CD4-positive, alpha-beta T cell (primary cell): ENCODE measurements around the gene TMEM54. TPM values are rescaled to one million over a fixed set of nuclear protein-coding genes. Genes with fewer than 3 reads are reported as not detected.

Experiments used
- ATAC-seq: fragments of 200-7000 bp; cut with Tn5 transposase; one replicate; pipeline ENCODE4 v1.10.0; 2022; ENCODE audit warnings: mild to moderate bottlenecking; ENCODE audit not compliant: poor library complexity
- CTCF ChIA-PET: fragments of 350-600 bp; sonication (Branson Sonifier 250); formaldehyde crosslinking; loops from one replicate; lab custom pipeline; 2021; ENCODE audit warnings: antibody characterized with exemption, inconsistent platforms; lab: Charles Lee
- POLR2A ChIA-PET: fragments of 350-600 bp; sonication (Branson Sonifier 250); formaldehyde crosslinking; loops from one replicate; lab custom pipeline; 2021; ENCODE audit warnings: antibody characterized with exemption, inconsistent platforms; lab: Charles Lee
- DNase-seq, 14 experiments: peaks; one replicate each; pipeline ENCODE4 v3.0.0-alpha.2; 2013 to 2020; ENCODE audit warnings: mixed read lengths in 2 of 14
- H3K27ac ChIP-seq, 2 donors: one replicate each; pipeline versions ENCODE4 v1.5.1 to v1.7.0; 2013; ENCODE audit warnings: low read length in 2 of 2, low read depth in 1 of 2, mild to moderate bottlenecking in 1 of 2
- H3K27me3 ChIP-seq, 2 experiments: 1 replicate in 1 of 2; 2 replicates in 1 of 2; pipeline versions ENCODE4 v1.6.1 to v1.7.0; 2013; ENCODE audit warnings: low read length in 2 of 2, control low read depth in 1 of 2, mild to moderate bottlenecking in 1 of 2, moderate library complexity in 1 of 2; ENCODE audit not compliant: insufficient read depth in 2 of 2, control insufficient read depth in 1 of 2
- H3K36me3 ChIP-seq: one replicate; pipeline ENCODE4 v1.6.1; 2013; ENCODE audit warnings: low read length, control low read depth; ENCODE audit not compliant: insufficient read depth
- H3K4me1 ChIP-seq: one replicate; pipeline ENCODE4 v1.6.1; 2013; ENCODE audit warnings: low read length, control low read depth; ENCODE audit not compliant: insufficient read depth
- H3K4me3 ChIP-seq: one replicate; pipeline ENCODE4 v1.5.1; 2013; ENCODE audit warnings: mild to moderate bottlenecking, low read length, moderate library complexity
- H3K9me3 ChIP-seq, 2 experiments: 1 replicate in 1 of 2; 2 replicates in 1 of 2; pipeline versions ENCODE4 v1.6.1 to v1.7.0; 2013; ENCODE audit warnings: low read length in 2 of 2, mild to moderate bottlenecking in 2 of 2, control low read depth in 1 of 2, moderate library complexity in 1 of 2; ENCODE audit not compliant: control insufficient read depth in 1 of 2, insufficient read depth in 1 of 2
- H3K27ac Mint-ChIP-seq: one replicate; pipeline ENCODE4 v1.8.0; 2020; ENCODE audit warnings: mixed read lengths
- H3K27me3 Mint-ChIP-seq: one replicate; pipeline ENCODE4 v1.8.0; 2021; ENCODE audit warnings: mixed read lengths
- H3K36me3 Mint-ChIP-seq: one replicate; pipeline ENCODE4 v1.8.0; 2021; ENCODE audit warnings: low read depth, mixed read lengths
- H3K4me1 Mint-ChIP-seq: one replicate; pipeline ENCODE4 v1.8.0; 2021; ENCODE audit warnings: low read depth, mixed read lengths
- H3K4me3 Mint-ChIP-seq: one replicate; pipeline ENCODE4 v1.8.0; 2020; ENCODE audit warnings: mild to moderate bottlenecking, mixed read lengths
- H3K9me3 Mint-ChIP-seq: one replicate; pipeline ENCODE4 v1.8.0; 2020; ENCODE audit warnings: mixed read lengths
- CTCF ChIP-seq: fragments of 200-600 bp; IDR thresholded peaks from one replicate; pipeline ENCODE4 v1.8.0; 2022; ENCODE audit warnings: antibody characterized with exemption, mild to moderate bottlenecking
- intact Hi-C, 2 experiments: fragments of 100-400 bp; cut with DNase I in 1 of 2; cut with micrococcal nuclease in 1 of 2; formaldehyde crosslinking; loops; one replicate each; pipeline versions ENCODE4 v1.15.1 to v1.9.0; 2023 to 2025; cut with DNase I, micrococcal nuclease
- total RNA-seq, 174 experiments: library from RNA in 2 of 174; stranded (reverse) in 2 of 174; gene quantifications; one replicate each; pipeline ENCODE4 v1.2.3 and lab custom pipeline; 2021 to 2026

Gene TMEM54
- total RNA-seq, 2 experiments from 2014 or later: not detected

DNA sequence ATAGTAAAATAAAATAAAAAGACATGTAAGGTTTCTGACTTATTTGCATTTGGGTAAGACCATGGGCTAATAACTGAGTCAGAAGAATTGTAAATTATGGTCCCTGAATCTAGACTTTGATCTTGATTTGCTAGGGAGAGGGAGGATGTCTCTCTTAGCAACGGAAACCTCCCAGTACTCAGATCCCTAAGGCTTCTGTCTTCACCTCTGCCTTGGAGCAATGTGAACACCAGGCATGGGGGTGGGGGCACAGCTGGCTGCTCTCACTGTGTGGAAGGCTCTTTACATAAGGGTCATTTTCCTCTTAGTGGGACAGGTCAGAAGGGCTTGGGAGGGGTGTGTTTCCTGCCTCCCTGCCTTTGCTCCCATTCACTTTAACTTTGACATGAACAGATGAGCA, 17.0 kb upstream of the TMEM54 start:
- H3K27me3 ChIP-seq: peaks cover 22 to 32% of the 10 kb centered on the region in 2 experiments
- peaks cover 5% of the 10 kb centered on the region for H3K4me1 ChIP-seq
- Mint-ChIP-seq H3K27ac (no peak overlapping the region), H3K9me3 (no peaks in the 10 kb centered on the region), H3K4me3 (no peak overlapping the region), H3K27me3 (peaks cover 56% of the 10 kb centered on the region), H3K36me3 (no peaks in the 10 kb centered on the region), H3K4me1 (no peaks in the 10 kb centered on the region)
- DNase-seq: no peak
- H3K9me3 ChIP-seq: no peaks in the 10 kb centered on the region
- no peak overlapping the region for H3K4me3 ChIP-seq
- TF ChIP-seq CTCF: no peak
- intact Hi-C loops: no loop called here
- POLR2A ChIA-PET: no interaction called here
- no peak for ATAC-seq
- no peaks in the 10 kb centered on the region for H3K36me3 ChIP-seq
- no peak overlapping the region for H3K27ac ChIP-seq
- CTCF ChIA-PET: no interaction called here

DNA sequence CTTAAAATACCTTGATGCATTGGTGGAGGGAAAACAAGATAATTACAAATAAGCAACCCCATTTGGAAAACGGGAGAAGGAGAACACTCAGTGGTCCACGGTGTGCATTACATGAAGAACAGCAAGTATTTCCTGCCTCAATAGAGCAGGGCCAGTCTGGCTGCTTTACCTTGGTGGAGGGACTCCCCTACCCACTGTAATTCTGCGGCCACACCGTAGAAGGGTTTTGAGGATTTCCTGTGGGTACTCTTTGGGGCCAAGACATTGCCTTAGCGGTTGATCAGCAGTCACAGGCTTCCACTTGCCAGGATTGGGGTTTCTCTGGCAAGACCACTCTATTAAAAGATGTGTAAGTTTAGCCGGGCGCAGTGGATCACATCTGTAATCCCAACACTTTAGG, 16.3 kb upstream of the TMEM54 start:
- Histone ChIP-seq H3K27me3 (peaks cover 22 to 25% of the 10 kb centered on the region in 2 experiments), H3K9me3 (no peaks in the 10 kb centered on the region), H3K4me3 (no peak overlapping the region), H3K36me3 (no peaks in the 10 kb centered on the region), H3K4me1 (peaks cover 5% of the 10 kb centered on the region), H3K27ac (no peak overlapping the region)
- H3K4me3 Mint-ChIP-seq: no peak overlapping the region
- POLR2A ChIA-PET: no interaction called here
- DNase-seq (no peak), ATAC-seq (no peak)
- intact Hi-C loops: no loop called here
- CTCF ChIA-PET: no interaction called here
- peaks cover 49% of the 10 kb centered on the region for H3K27me3 Mint-ChIP-seq
- no peaks in the 10 kb centered on the region for H3K36me3 Mint-ChIP-seq
- no peaks in the 10 kb centered on the region for H3K4me1 Mint-ChIP-seq
- no peak for TF ChIP-seq CTCF
- no peaks in the 10 kb centered on the region for H3K9me3 Mint-ChIP-seq
- H3K27ac Mint-ChIP-seq: no peak overlapping the region

DNA sequence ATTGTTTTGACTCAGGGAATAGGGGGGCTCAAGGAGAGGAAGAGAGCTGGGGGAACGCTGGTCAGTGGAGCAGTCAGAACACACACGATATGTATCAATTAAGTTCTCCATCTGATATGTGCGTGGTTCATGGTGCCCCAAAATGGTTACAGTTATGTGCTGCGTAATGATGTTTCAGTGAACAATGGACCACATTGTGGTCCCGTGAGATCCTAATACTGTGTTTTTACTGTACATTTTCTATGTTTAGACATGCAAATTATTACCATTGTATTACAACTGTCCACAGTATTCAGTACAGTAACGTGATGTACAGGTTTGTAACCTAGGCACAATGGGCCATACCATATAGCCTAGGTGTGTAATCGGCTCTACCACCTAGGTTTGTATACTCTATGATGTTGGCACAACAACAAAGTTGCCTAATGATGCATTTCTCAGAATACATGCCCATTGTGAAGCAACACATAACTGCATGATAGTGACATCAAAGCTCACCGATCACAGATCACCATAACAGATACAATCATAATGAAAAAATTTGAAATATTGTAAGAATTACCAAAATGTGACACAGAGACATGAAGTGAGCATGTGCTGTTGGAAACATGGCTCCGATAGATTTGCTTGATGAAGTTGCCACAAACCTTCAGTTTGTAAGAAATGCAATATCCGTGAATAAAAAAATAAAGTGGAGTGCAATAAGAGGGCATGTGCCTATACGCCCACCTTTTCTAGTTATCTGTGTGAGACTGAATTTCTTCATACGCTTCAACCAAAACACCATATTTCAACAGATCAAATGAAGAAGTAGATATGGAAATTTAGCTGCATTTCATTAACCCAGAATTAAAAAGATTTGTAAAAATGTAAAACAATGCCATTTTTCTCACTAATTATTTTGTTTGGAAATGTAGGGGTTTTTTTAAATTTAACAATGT, 14.8 kb upstream of the TMEM54 start:
- ATAC-seq: no peak
- CTCF ChIA-PET: no interaction called here
- peaks cover 36% of the 10 kb centered on the region for H3K27me3 Mint-ChIP-seq

More for the DNA sequence above, 14.8 kb upstream of the TMEM54 start:
- no peaks in the 10 kb centered on the region for H3K9me3 ChIP-seq
- Mint-ChIP-seq H3K9me3 (no peaks in the 10 kb centered on the region), H3K4me1 (no peaks in the 10 kb centered on the region), H3K36me3 (no peaks in the 10 kb centered on the region), H3K27ac (no peak overlapping the region), H3K4me3 (no peak overlapping the region)
- no peak for TF ChIP-seq CTCF
- intact Hi-C loops: no loop called here
- peaks cover 15 to 18% of the 10 kb centered on the region in 2 experiments for H3K27me3 ChIP-seq
- no peak for DNase-seq
- peaks cover 5% of the 10 kb centered on the region for H3K4me1 ChIP-seq
- no peak overlapping the region for H3K4me3 ChIP-seq
- no peak overlapping the region for H3K27ac ChIP-seq
- POLR2A ChIA-PET: no interaction called here
- no peaks in the 10 kb centered on the region for H3K36me3 ChIP-seq
